Trophoblast cell (in vitro differentiated cells and primary cell): ENCODE results near the gene SOX9.

Experiments
- DNase-seq, 2 donors: peaks; one replicate each; pipeline ENCODE4 v3.0.0-alpha.2; 2016
- H2AFZ ChIP-seq: 2 replicates; pipeline ENCODE4 v1.6.1; 2013; ENCODE audit warnings: low read length, moderate library complexity, mild to moderate bottlenecking; ENCODE audit not compliant: insufficient read depth, poor library complexity
- H2AK5ac ChIP-seq: 2 replicates; pipeline ENCODE4 v1.6.1; 2013; ENCODE audit warnings: mild to moderate bottlenecking, low read length
- H2BK120ac ChIP-seq: 2 replicates; pipeline ENCODE4 v1.6.1; 2013; ENCODE audit warnings: low read length, mild to moderate bottlenecking, moderate library complexity; ENCODE audit not compliant: insufficient read depth, poor library complexity
- H2BK12ac ChIP-seq: 2 replicates; pipeline ENCODE4 v1.6.1; 2013; ENCODE audit warnings: mild to moderate bottlenecking, low read length, moderate library complexity
- H2BK5ac ChIP-seq: 2 replicates; pipeline ENCODE4 v1.6.1; 2013; ENCODE audit warnings: low read length, low read depth, moderate library complexity, mild to moderate bottlenecking; ENCODE audit not compliant: poor library complexity
- H3K14ac ChIP-seq: 2 replicates; pipeline ENCODE4 v1.6.1; 2013; ENCODE audit warnings: mild to moderate bottlenecking, low read length
- H3K18ac ChIP-seq: 2 replicates; pipeline ENCODE4 v1.6.1; 2013; ENCODE audit warnings: mild to moderate bottlenecking, low read length
- H3K23ac ChIP-seq: 2 replicates; pipeline ENCODE4 v1.6.1; 2013; ENCODE audit warnings: low read length
- H3K27ac ChIP-seq: 2 replicates; pipeline ENCODE4 v1.5.1; 2013; ENCODE audit warnings: low read depth, mild to moderate bottlenecking, inconsistent platforms, low read length, moderate library complexity
- H3K27me3 ChIP-seq: 2 replicates; pipeline ENCODE4 v1.6.1; 2013; ENCODE audit warnings: inconsistent platforms, mild to moderate bottlenecking, low read length, moderate library complexity; ENCODE audit not compliant: insufficient read depth
- H3K36me3 ChIP-seq, 2 experiments: 1 replicate in 1 of 2; 2 replicates in 1 of 2; pipeline ENCODE4 v1.6.1; 2013; ENCODE audit warnings: low read length in 2 of 2, mild to moderate bottlenecking in 2 of 2, moderate library complexity in 1 of 2; ENCODE audit not compliant: insufficient read depth in 2 of 2, control insufficient read depth in 1 of 2
- H3K4ac ChIP-seq: 2 replicates; pipeline ENCODE4 v1.6.1; 2013; ENCODE audit warnings: low read depth, mild to moderate bottlenecking, low read length, moderate library complexity
- H3K4me1 ChIP-seq, 2 experiments: 1 replicate in 1 of 2; 2 replicates in 1 of 2; pipeline ENCODE4 v1.6.1; 2013; ENCODE audit warnings: low read length in 2 of 2, mild to moderate bottlenecking in 2 of 2, moderate library complexity in 1 of 2; ENCODE audit not compliant: insufficient read depth in 2 of 2, control insufficient read depth in 1 of 2
- H3K4me2 ChIP-seq: 2 replicates; pipeline ENCODE4 v1.6.1; 2013; ENCODE audit warnings: inconsistent platforms, mild to moderate bottlenecking, low read length, moderate library complexity
- H3K4me3 ChIP-seq: 2 replicates; pipeline ENCODE4 v1.5.1; 2013; ENCODE audit warnings: mild to moderate bottlenecking, low read depth, low read length, inconsistent platforms
- H3K79me1 ChIP-seq: one replicate; pipeline ENCODE4 v1.6.1; 2013; ENCODE audit warnings: low read length
- H3K79me2 ChIP-seq: 2 replicates; pipeline ENCODE4 v1.6.1; 2013; ENCODE audit warnings: low read length, mild to moderate bottlenecking; ENCODE audit not compliant: control insufficient read depth, insufficient read depth, poor library complexity
- H3K9ac ChIP-seq: 2 replicates; pipeline ENCODE4 v1.6.1; 2013; ENCODE audit warnings: mild to moderate bottlenecking, low read length
- H3K9me3 ChIP-seq: 2 replicates; pipeline ENCODE4 v1.6.1; 2013; ENCODE audit warnings: low read depth, mild to moderate bottlenecking, control low read depth, inconsistent platforms, low read length; ENCODE audit not compliant: insufficient read depth
- H4K12ac ChIP-seq: 2 replicates; pipeline ENCODE4 v1.6.1; 2013; ENCODE audit warnings: low read depth, mild to moderate bottlenecking, low read length, moderate library complexity
- H4K8ac ChIP-seq: 2 replicates; pipeline ENCODE4 v1.6.1; 2013; ENCODE audit warnings: low read depth, mild to moderate bottlenecking, low read length, moderate library complexity
- H4K91ac ChIP-seq: one replicate; pipeline ENCODE4 v1.6.1; 2013; ENCODE audit warnings: low read depth, mild to moderate bottlenecking, low read length, moderate library complexity
- WGBS: extraction: QIAGEN DNeasy Blood & Tissue Kit; methylation state at CpG from one replicate; pipeline ENCODE4 v1.1.7; 2013; ENCODE audit warnings: missing lambda C conversion rate; ENCODE audit not compliant: insufficient read length, insufficient coverage; ENCODE audit errors: extremely low coverage; 5-methylcytosine and 5-hydroxymethylcytosine counted together

SOX9 gene

DNA sequence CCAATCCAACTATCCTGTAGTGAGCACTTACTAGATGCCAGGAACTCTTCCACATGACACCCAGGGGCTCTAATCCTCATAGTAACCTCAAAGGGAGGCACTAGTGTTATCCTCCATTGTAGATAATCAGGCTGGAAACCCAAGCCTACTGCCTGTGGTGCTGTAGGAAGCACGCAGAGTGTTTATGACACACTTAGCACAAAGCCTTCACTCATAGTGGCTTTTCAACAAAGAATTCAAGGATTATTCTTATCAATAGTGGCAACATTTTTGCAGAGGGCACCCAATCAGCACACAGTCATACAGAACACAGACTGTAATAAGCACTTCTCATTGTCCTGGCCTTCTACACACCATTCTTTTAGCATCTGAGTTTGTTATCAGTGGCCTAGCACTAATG, 18.5 kb upstream of the SOX9 start:
- Histone ChIP-seq H3K79me1 (no peaks in the 10 kb centered on the region), H3K36me3 (no peaks in the 10 kb centered on the region), H3K18ac (no peak overlapping the region), H3K4me1 (peaks cover 2 to 4% of the 10 kb centered on the region in 2 experiments), H4K8ac (no peak overlapping the region), H3K27ac (no peak overlapping the region), H2AFZ (no peak overlapping the region), H4K91ac (no peak overlapping the region), H3K27me3 (no peaks in the 10 kb centered on the region), H2BK12ac (no peak overlapping the region), H3K79me2 (no peaks in the 10 kb centered on the region), H2BK5ac (no peak overlapping the region), H3K9ac (no peak overlapping the region), H3K4ac (no peak overlapping the region), H3K23ac (no peak overlapping the region), H3K14ac (no peak overlapping the region), H3K9me3 (no peaks in the 10 kb centered on the region), H4K12ac (no peak overlapping the region), H3K4me2 (no peak overlapping the region), H3K4me3 (no peak overlapping the region), H2BK120ac (no peak overlapping the region), H2AK5ac (no peak overlapping the region)
- DNase-seq, result no peak
- WGBS, result no CpG with 5 or more reads among the region's 1 CpG

DNA sequence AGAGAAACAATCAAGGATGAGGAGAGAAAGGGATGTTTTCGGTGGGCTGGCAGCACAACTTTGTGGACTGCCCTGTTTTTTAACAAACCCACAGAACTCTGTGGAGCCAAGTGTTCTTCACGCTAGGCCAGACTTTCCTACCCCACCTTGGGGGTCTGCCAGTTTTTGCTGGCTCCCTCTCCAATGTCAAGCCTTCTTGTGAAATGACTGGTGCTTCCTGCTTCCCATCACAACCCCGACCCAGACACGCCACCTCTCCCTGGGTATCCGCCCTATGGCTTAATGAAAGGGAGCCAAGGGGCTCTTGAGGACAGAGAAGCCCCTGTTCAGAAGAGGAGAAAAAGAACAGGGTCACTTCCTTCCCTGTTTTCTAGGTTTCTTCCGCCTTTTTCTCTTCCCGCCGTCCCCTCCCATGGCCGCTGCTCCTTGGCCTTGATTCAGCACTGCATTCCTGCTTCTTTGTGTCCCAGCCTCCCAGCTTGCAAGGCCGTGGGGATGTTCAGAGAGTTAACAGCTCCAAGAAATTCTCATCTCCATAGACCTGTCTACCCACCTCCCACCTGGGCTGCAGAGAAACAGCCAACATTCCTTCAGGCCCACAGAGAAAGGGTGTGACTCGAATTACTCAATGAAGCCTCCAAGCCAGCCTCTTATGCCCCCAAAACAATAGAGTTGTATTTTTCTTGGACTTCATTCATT, 16.5 kb upstream of the SOX9 start:
- Histone ChIP-seq H2AK5ac (no peak overlapping the region), H2BK12ac (no peak overlapping the region), H3K18ac (no peak overlapping the region), H3K23ac (no peak overlapping the region), H3K14ac (no peak overlapping the region), H3K27ac (no peak overlapping the region), H3K79me1 (no peaks in the 10 kb centered on the region), H3K79me2 (no peaks in the 10 kb centered on the region), H3K9ac (no peak overlapping the region), H3K4me3 (no peak overlapping the region), H3K4ac (no peak overlapping the region), H3K4me1 (peaks cover 2 to 4% of the 10 kb centered on the region in 2 experiments), H3K4me2 (no peak overlapping the region), H3K9me3 (no peaks in the 10 kb centered on the region), H2BK120ac (no peak overlapping the region), H2AFZ (no peak overlapping the region), H4K91ac (no peak overlapping the region), H4K8ac (no peak overlapping the region), H3K27me3 (no peaks in the 10 kb centered on the region), H2BK5ac (no peak overlapping the region), H4K12ac (no peak overlapping the region), H3K36me3 (no peaks in the 10 kb centered on the region)
- no CpG with 5 or more reads among the region's 11 CpGs for WGBS
- no peak for DNase-seq

DNA sequence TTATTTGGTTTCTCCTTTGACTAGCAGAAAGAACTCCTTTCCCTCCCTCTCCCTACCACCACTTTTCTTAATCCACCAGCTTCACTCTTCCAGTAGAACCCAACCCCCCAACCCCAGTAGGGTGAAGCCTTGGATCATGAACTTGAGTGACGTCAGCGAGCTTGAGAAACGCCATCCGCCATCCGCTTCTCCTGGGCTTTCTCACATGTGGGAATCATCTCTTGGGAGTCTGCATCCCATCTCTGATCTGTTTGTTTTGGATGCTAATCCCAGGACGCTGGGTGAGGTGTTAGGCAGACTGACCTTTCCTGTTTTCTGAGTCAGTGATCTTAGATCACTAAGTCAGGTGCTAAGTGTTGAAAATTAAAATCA, 16.0 kb upstream of the SOX9 start:
- Histone ChIP-seq H2BK5ac (no peak overlapping the region), H3K27me3 (no peaks in the 10 kb centered on the region), H4K8ac (no peak overlapping the region), H3K14ac (no peak overlapping the region), H2AK5ac (no peak overlapping the region), H3K23ac (no peak overlapping the region), H4K91ac (no peak overlapping the region), H3K36me3 (no peaks in the 10 kb centered on the region), H3K9ac (no peak overlapping the region), H3K79me1 (no peaks in the 10 kb centered on the region), H3K27ac (no peak overlapping the region), H4K12ac (no peak overlapping the region), H3K4me1 (peaks cover 2 to 4% of the 10 kb centered on the region in 2 experiments), H3K4me3 (no peak overlapping the region), H3K4me2 (no peak overlapping the region), H2BK12ac (no peak overlapping the region), H3K18ac (no peak overlapping the region), H3K79me2 (no peaks in the 10 kb centered on the region), H2BK120ac (no peak overlapping the region), H2AFZ (no peak overlapping the region), H3K9me3 (no peaks in the 10 kb centered on the region), H3K4ac (no peak overlapping the region)
- no CpG with 5 or more reads among the region's 6 CpGs for WGBS
- no peak for DNase-seq

DNA sequence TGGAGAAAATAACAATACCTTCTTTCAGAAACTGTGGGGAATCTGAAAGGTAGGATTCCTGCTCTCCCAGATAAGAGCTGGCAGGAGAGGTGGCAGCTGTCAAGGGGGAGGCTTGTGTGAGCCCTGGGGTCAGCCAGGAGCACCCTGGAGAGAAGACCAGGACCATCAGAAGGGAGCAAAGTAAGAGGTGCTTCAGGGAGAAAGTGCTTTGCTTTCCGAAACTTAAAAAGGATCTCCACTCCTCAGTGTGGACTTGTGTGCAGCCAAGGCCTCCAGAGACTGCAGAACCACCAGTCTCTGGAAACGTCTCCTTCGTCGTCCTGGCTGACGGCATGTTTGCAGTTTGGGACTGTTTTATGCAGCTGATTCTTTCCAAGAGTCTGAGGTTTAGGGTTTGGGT, 13.7 kb upstream of the SOX9 start:
- no CpG with 5 or more reads among the region's 5 CpGs for WGBS
- Histone ChIP-seq H2BK12ac (no peak overlapping the region), H3K18ac (no peak overlapping the region), H3K4me3 (no peak overlapping the region), H2BK5ac (no peak overlapping the region), H3K4me1 (peaks cover 2 to 6% of the 10 kb centered on the region in 2 experiments), H2AK5ac (no peak overlapping the region), H3K23ac (no peak overlapping the region), H3K79me2 (no peaks in the 10 kb centered on the region), H3K27me3 (no peaks in the 10 kb centered on the region), H3K4me2 (no peak overlapping the region), H2BK120ac (no peak overlapping the region), H4K12ac (no peak overlapping the region), H3K36me3 (no peaks in the 10 kb centered on the region), H3K9ac (no peak overlapping the region), H3K4ac (no peak overlapping the region), H2AFZ (no peak overlapping the region), H4K91ac (no peak overlapping the region), H4K8ac (no peak overlapping the region), H3K79me1 (no peaks in the 10 kb centered on the region), H3K14ac (no peak overlapping the region), H3K27ac (no peak overlapping the region), H3K9me3 (no peaks in the 10 kb centered on the region)
- no peak for DNase-seq
